BE2C (cell line): ENCODE measurements around the gene NME9.

ENCODE experiments used
- DNase-seq: peaks from one replicate; pipeline ENCODE4 v3.0.0-alpha.2; 2020
- H3K27me3 ChIP-seq: fragments of 250-450 bp; sonication (Bioruptor Pico); 2 replicates; pipeline ENCODE4 v1.5.1; 2020; ENCODE audit warnings: mild to moderate bottlenecking
- H3K36me3 ChIP-seq: fragments of 250-450 bp; sonication (Bioruptor Pico); 2 replicates; pipeline ENCODE4 v1.5.1; 2020; ENCODE audit warnings: mild to moderate bottlenecking
- H3K4me1 ChIP-seq: fragments of 250-450 bp; sonication (Bioruptor Pico); 2 replicates; pipeline ENCODE4 v1.5.1; 2020
- H3K4me3 ChIP-seq: 2 replicates; pipeline ENCODE4 v1.5.1; 2011; ENCODE audit warnings: low read depth, low read length
- H3K9me3 ChIP-seq: fragments of 250-450 bp; sonication (Bioruptor Pico); 2 replicates; pipeline ENCODE4 v1.5.1; 2020
- CTCF ChIP-seq: IDR thresholded peaks from 2 replicates; pipeline ENCODE4 v1.5.1; 2012; ENCODE audit warnings: mild to moderate bottlenecking, low read depth, low read length

The NME9 gene

GRCh38 chr3:138325990-138326389, 3.7 kb downstream of the NME9 start:
- Histone ChIP-seq H3K27me3 (no peaks in the 10 kb centered on the region), H3K36me3 (no peaks in the 10 kb centered on the region), H3K4me3 (no peak overlapping the region), H3K4me1 (no peaks in the 10 kb centered on the region; the same call in 1 of the 2 replicates), H3K9me3 (no peaks in the 10 kb centered on the region)
- DNase-seq = no peak
- TF ChIP-seq CTCF = no peak

- DNase-seq = no peak
- H3K9me3 ChIP-seq = no peaks in the 10 kb centered on the region
- no peak for TF ChIP-seq CTCF
- no peaks in the 10 kb centered on the region for H3K4me1 ChIP-seq
- no peaks in the 10 kb centered on the region for H3K27me3 ChIP-seq
- H3K4me3 ChIP-seq = no peak overlapping the region
- H3K36me3 ChIP-seq = no peaks in the 10 kb centered on the region
Observed at GRCh38 chr3:138323971-138324370, 5.7 kb downstream of the NME9 start.

GRCh38 chr3:138317687-138318086, 12.0 kb downstream of the NME9 start:
- no peaks in the 10 kb centered on the region for H3K4me1 ChIP-seq
- no peaks in the 10 kb centered on the region for H3K36me3 ChIP-seq
- no peak overlapping the region for H3K4me3 ChIP-seq
- no peak for DNase-seq
- no peaks in the 10 kb centered on the region for H3K9me3 ChIP-seq
- no peak for TF ChIP-seq CTCF
- H3K27me3 ChIP-seq = peaks cover 17% of the 10 kb centered on the region; the same call in 1 of the 2 replicates

DNA sequence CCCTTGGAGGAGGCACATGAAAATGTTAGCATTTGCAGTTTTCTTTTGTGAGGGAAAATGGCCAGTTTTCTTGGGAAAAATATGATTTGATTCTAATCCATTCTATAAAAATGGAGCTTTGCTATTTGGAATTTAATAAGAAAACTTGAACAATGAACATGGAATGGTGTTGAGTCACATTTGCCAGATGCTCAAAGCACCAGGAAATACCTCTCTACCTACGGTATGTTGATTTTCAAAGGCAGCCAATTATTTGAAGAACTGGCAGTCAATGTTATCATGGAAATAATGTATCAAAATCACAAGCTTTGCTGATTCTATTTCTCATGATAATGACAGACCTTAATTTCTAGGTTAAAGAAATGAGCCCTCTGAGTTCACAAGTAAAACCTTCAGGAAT, 14.9 kb downstream of the NME9 start:
- peaks cover 37% of the 10 kb centered on the region for H3K27me3 ChIP-seq
- H3K4me3 ChIP-seq = no peak overlapping the region
- no peak for DNase-seq
- no peaks in the 10 kb centered on the region for H3K36me3 ChIP-seq
- H3K4me1 ChIP-seq = no peaks in the 10 kb centered on the region
- H3K9me3 ChIP-seq = no peaks in the 10 kb centered on the region
- no peak for TF ChIP-seq CTCF

- TF ChIP-seq CTCF = no peak
- Histone ChIP-seq H3K27me3 (peaks cover 36% of the 10 kb centered on the region), H3K36me3 (no peaks in the 10 kb centered on the region), H3K4me1 (no peaks in the 10 kb centered on the region), H3K4me3 (no peak overlapping the region), H3K9me3 (no peaks in the 10 kb centered on the region)
- DNase-seq = no peak
Observed at GRCh38 chr3:138310494-138310893, 19.2 kb downstream of the NME9 start.

GRCh38 chr3:138308783-138309182, 20.9 kb downstream of the NME9 start:
- H3K36me3 ChIP-seq = no peaks in the 10 kb centered on the region
- no peaks in the 10 kb centered on the region for H3K4me1 ChIP-seq
- no peak overlapping the region for H3K4me3 ChIP-seq
- TF ChIP-seq CTCF = no peak
- H3K9me3 ChIP-seq = no peaks in the 10 kb centered on the region
- H3K27me3 ChIP-seq = peaks cover 30% of the 10 kb centered on the region
- no peak for DNase-seq
